Immature natural killer cell (primary cell): ENCODE results near the gene ZNF74. TPM values are rescaled to one million over a fixed set of nuclear protein-coding genes. Genes with fewer than 3 reads are reported as not detected.
A peak's percentile ranks its signal among the peaks of the same experiment; 100 is the strongest.

Source experiments
- DNase-seq, 3 donors: peaks; one replicate each; pipeline ENCODE4 v3.0.0; 2022; ENCODE audit warnings: mixed read lengths in 1 of 3
- H3K27ac Mint-ChIP-seq, 6 donors: one replicate each; pipeline ENCODE4 v1.8.0; 2020; ENCODE audit warnings: mixed read lengths in 6 of 6, mild to moderate bottlenecking in 5 of 6, inconsistent platforms in 4 of 6, moderate library complexity in 3 of 6
- H3K27me3 Mint-ChIP-seq, 3 donors: one replicate each; pipeline ENCODE4 v1.8.0; 2020 to 2021; ENCODE audit warnings: low read depth in 3 of 3, mild to moderate bottlenecking in 3 of 3, mixed read lengths in 3 of 3, moderate library complexity in 3 of 3, inconsistent platforms in 1 of 3
- H3K36me3 Mint-ChIP-seq, 3 donors: one replicate each; pipeline ENCODE4 v1.8.0; 2020; ENCODE audit warnings: mixed read lengths in 3 of 3, inconsistent platforms in 2 of 3, mild to moderate bottlenecking in 2 of 3
- H3K4me1 Mint-ChIP-seq, 2 donors: one replicate each; pipeline ENCODE4 v1.8.0; 2020; ENCODE audit warnings: inconsistent platforms in 2 of 2, mild to moderate bottlenecking in 2 of 2, mixed read lengths in 2 of 2, moderate library complexity in 1 of 2
- H3K4me3 Mint-ChIP-seq, 5 donors: one replicate each; pipeline ENCODE4 v1.8.0; 2020; ENCODE audit warnings: mild to moderate bottlenecking in 5 of 5, mixed read lengths in 5 of 5, inconsistent platforms in 3 of 5, moderate library complexity in 3 of 5
- H3K9me3 Mint-ChIP-seq, 6 donors: one replicate each; pipeline ENCODE4 v1.8.0; 2020; ENCODE audit warnings: mild to moderate bottlenecking in 6 of 6, mixed read lengths in 6 of 6, inconsistent platforms in 4 of 6, moderate library complexity in 3 of 6
- polyA plus RNA-seq, 3 donors: library from polyadenylated mRNA; unstranded; fragments of 300-500 nt; fragmentation: Illumina TruSeq; gene quantifications; one replicate each; pipeline ENCODE4 v1.2.3, GENCODE V29; 2021

The ZNF74 gene
- polyA plus RNA-seq, 3 donors from 2014 or later = 2.0 to 16.8 (median 6.7) TPM

DNA sequence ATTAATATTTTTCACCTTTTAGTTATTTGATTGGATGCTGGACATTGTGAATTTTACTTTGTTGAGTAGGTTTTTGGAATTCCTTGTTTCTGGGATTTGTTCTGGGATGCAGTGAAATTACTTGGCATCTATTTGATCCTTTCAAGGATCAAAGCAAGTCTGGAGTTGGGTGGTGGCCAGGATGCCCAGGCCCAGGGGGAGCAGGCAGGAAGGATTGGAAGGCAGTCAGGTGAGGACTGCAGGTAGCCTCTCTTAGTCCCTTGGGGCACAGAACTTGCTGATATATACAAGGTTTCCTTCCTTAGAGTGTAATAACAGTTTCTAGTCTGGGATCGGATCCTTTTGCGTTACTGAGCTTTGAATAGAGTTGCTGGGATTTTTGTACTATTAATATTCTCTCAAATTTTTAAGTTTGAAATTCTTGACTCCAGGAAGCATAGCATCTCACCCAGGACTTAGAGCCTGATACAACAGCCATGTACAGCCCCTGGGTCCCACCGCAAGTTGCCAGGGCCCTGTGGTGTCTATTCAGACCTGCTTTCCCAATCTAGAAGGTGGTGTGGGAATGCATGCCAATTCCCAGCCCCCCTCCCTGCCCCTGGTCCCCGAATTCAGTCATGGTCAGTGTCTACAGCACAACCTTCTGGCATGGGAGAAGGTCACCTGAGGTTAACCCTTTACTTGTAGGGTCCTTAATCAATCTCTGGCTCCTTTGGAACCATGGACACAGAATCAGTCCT is 6.1 kb downstream of the ZNF74 start:
- H3K4me3 Mint-ChIP-seq = no peak overlapping the region
- peaks cover 8 to 20% (median 8%) of the 10 kb centered on the region in 3 donors for H3K36me3 Mint-ChIP-seq
- no peaks in the 10 kb centered on the region for H3K9me3 Mint-ChIP-seq
- DNase-seq = no peak
- H3K27me3 Mint-ChIP-seq = no peaks in the 10 kb centered on the region
- H3K27ac Mint-ChIP-seq = peak overlapping the region in 5 of 6 donors; percentile 3 to 74 (median 59)
- peaks cover 52 to 74% of the 10 kb centered on the region in 2 donors for H3K4me1 Mint-ChIP-seq

DNA sequence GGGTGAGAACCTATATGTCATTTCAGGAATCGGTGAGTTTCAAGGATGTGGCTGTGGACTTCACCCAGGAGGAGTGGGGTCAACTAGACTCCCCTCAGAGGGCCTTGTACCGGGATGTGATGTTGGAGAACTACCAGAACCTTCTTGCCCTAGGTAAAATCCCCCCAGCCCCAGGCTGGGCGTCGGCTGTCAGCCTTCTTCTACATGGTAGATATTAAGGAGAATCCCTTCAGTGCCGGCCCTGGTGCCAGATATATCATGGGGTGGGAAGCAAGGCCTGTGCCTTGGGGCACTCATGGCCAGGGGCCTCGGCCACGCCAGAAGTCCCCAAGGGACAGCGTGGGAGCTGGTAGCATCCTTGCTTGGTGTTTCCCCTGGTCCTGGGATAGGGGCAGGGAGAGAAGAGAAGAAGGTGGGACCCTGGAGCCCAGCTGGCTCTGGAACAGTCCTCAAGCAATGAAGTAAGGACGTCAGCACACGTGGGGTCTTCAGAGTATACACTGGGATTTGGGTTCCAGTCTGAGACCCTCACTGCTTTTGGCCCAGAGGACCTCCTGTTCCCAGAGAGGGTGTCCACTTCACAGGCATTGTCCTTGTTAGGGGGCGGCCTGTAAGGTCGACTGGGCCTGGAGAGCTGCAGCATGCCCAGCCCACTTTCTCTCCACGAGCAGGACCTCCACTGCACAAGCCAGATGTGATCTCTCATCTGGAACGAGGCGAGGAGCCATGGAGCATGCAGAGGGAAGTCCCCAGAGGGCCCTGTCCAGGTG is 6.8 kb downstream of the ZNF74 start:
- Mint-ChIP-seq H3K4me3 (no peak overlapping the region), H3K9me3 (no peaks in the 10 kb centered on the region), H3K27me3 (no peaks in the 10 kb centered on the region), H3K36me3 (peaks cover 8 to 22% (median 8%) of the 10 kb centered on the region in 3 donors), H3K27ac (peak overlapping the region in 2 of 6 donors; percentile 45 to 74), H3K4me1 (peaks cover 47 to 69% of the 10 kb centered on the region in 2 donors)
- no peak for DNase-seq

DNA sequence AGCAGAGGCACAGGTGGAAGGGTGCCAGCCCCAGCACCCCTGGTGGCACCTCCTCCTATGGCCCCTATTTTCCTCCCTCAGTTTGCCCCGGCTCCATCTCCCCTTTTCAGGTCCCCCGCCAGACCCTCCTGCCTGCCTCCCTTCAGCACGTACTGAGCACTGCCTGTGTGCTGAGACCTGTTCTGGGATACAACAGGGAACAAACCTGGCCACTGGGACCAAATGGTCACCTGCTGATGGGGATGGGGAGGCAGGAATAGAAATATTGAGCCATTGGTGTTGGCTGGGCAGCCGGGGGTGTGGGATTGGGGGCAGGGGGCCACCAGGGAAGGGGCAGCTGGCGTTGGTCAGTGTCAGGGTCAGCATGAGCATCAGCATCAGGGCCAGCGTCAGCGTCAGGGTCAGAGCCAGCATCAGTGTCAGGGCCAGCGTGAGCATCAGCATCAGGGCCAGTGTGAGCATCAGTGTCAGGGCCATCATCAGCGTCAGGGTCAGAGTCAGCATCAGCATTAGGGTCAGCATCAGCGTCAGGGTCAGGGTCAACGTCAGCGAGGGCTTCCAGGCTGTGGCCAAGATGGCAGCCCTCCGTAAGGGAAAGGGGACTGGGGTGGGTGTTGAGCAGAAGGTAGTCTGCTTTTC is 7.5 kb downstream of the ZNF74 start:
- H3K9me3 Mint-ChIP-seq = no peaks in the 10 kb centered on the region
- no peak for DNase-seq
- peak overlapping the region in 2 of 5 donors; percentile 22 to 59 for H3K4me3 Mint-ChIP-seq
- H3K36me3 Mint-ChIP-seq = peaks cover 10 to 24% (median 11%) of the 10 kb centered on the region in 3 donors
- H3K27ac Mint-ChIP-seq = peak overlapping the region in 2 of 6 donors; percentile 68 to 82
- no peaks in the 10 kb centered on the region for H3K27me3 Mint-ChIP-seq
- H3K4me1 Mint-ChIP-seq = peaks cover 40 to 62% of the 10 kb centered on the region in 2 donors

DNA sequence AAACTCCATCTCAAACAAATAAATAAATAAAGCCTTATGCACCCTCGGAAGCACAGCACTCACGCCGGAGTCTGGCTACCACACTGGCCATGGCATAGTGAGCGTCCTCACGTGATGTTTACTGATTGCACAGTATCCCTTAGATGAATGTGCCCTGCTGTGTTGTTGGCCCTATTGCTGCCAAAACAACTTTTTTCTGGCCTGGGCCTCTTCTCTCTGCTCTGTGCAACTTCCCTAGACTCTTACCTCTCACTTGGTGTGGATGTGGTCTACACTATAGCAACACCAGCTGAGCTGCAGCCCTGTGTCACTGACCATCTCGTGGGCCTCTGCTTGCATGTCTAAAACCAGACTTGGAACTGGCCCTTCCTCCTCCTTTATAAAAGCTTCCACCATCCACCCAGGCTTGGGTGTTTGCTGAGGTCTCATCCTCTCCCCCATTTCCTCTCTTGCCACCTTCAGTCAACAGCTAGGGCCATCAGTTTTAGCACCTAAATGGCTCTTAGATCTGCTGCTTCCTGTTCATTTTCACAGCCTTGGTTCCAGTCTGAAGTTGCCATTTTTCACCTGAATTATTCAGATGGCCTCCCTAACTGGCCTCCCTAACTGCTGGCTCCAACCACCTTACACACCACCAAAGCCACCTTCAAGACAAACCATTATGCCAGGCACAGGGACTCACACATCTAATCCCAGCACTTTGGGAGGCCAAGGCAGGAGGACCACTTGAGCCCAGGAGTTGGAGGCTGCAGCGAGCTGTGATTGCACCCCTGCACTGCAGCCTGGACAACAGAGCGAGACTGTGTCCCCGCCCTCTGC is 9.2 kb downstream of the ZNF74 start:
- H3K27ac Mint-ChIP-seq = peak overlapping the region; percentile 65 to 94 (median 91)
- no peaks in the 10 kb centered on the region for H3K9me3 Mint-ChIP-seq
- peak; percentile 35 to 43 (median 41) for DNase-seq
- peaks cover 37 to 50% of the 10 kb centered on the region in 2 donors for H3K4me1 Mint-ChIP-seq
- H3K4me3 Mint-ChIP-seq = peak overlapping the region; percentile 62 to 76 (median 67)
- peaks cover 13 to 30% (median 16%) of the 10 kb centered on the region in 3 donors for H3K36me3 Mint-ChIP-seq
- H3K27me3 Mint-ChIP-seq = no peaks in the 10 kb centered on the region

GRCh38 chr22:20403779-20404140 is 9.8 kb downstream of the ZNF74 start:
- H3K36me3 Mint-ChIP-seq = peaks cover 13 to 30% (median 16%) of the 10 kb centered on the region in 3 donors

DNA sequence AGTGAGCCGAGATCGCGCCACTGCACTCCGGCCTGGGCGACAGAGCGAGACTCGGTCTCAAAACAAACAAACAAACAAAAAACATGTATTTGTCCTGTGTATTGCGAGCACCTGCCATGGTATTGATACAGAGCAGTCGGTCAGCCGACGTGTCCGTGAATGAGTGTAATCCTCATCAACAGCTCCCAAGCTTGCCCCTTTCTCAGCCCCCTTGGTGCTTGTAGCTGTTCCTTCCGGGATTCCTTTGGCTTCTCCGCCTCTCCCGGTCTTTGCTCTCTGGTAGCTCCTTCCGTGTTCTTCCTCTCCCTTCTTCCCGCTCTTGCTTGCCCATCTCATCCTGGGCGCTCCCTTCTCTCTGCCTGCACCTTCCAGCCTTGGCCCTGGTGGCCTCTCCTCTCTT is 10.9 kb downstream of the ZNF74 start:
- H3K4me1 Mint-ChIP-seq = peaks cover 33 to 36% of the 10 kb centered on the region in 2 donors
- H3K4me3 Mint-ChIP-seq = no peak overlapping the region
- no peaks in the 10 kb centered on the region for H3K9me3 Mint-ChIP-seq
- H3K27me3 Mint-ChIP-seq = no peaks in the 10 kb centered on the region
- H3K27ac Mint-ChIP-seq = peak overlapping the region in 3 of 6 donors; percentile 10 to 46 (median 20)
- DNase-seq = no peak
- peaks cover 13 to 27% (median 16%) of the 10 kb centered on the region in 3 donors for H3K36me3 Mint-ChIP-seq

More at GRCh38 chr22:20403779-20404140, 9.8 kb downstream of the ZNF74 start:
- Mint-ChIP-seq H3K27ac (peak overlapping the region; percentile 65 to 94 (median 91)), H3K4me3 (peak overlapping the region; percentile 60 to 76 (median 69)), H3K9me3 (no peaks in the 10 kb centered on the region), H3K27me3 (no peaks in the 10 kb centered on the region), H3K4me1 (peaks cover 37 to 47% of the 10 kb centered on the region in 2 donors)
- DNase-seq = no peak

DNA sequence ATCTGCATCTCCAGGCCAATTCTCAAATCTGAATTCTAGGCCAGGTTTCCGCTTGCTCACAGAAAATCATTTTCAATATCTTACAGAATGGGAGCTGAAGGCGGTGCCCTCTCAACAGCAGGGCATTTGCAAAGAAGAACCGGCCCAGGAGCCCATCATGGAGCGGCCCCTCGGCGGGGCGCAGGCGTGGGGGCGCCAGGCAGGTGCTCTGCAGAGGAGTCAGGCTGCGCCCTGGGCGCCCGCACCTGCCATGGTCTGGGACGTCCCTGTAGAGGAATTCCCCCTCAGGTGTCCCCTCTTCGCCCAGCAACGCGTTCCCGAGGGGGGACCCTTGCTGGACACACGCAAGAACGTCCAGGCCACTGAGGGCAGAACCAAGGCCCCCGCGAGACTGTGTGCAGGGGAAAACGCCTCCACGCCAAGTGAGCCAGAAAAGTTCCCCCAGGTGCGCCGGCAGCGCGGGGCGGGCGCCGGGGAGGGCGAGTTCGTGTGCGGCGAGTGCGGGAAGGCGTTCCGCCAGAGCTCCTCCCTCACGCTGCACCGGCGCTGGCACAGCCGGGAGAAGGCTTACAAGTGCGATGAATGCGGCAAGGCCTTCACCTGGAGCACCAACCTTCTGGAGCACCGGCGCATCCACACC is 11.5 kb downstream of the ZNF74 start:
- Mint-ChIP-seq H3K4me3 (no peak overlapping the region), H3K27ac (peak overlapping the region in 1 of 6 donors; percentile 46), H3K36me3 (peaks cover 13 to 25% (median 16%) of the 10 kb centered on the region in 3 donors), H3K9me3 (no peaks in the 10 kb centered on the region), H3K4me1 (peaks cover 32 to 33% of the 10 kb centered on the region in 2 donors), H3K27me3 (peaks cover 0 to under 1% (median 0%) of the 10 kb centered on the region in 3 donors)
- no peak for DNase-seq

- Mint-ChIP-seq H3K9me3 (no peaks in the 10 kb centered on the region), H3K27ac (peak overlapping the region in 1 of 6 donors; percentile 10), H3K27me3 (peaks cover 0 to 2% (median 0%) of the 10 kb centered on the region in 3 donors), H3K36me3 (peaks cover 13 to 25% (median 16%) of the 10 kb centered on the region in 3 donors), H3K4me3 (no peak overlapping the region), H3K4me1 (peaks cover 32 to 33% of the 10 kb centered on the region in 2 donors)
- DNase-seq = no peak
Observed at GRCh38 chr22:20405931-20406685, 12.2 kb downstream of the ZNF74 start.

GRCh38 chr22:20406686-20407408 is 12.9 kb downstream of the ZNF74 start:
- H3K36me3 Mint-ChIP-seq = peaks cover 13 to 25% (median 16%) of the 10 kb centered on the region in 3 donors
- no peak overlapping the region for H3K4me3 Mint-ChIP-seq
- no peaks in the 10 kb centered on the region for H3K9me3 Mint-ChIP-seq
- DNase-seq = no peak
- peak overlapping the region in 3 of 6 donors; percentile 26 to 60 (median 58) for H3K27ac Mint-ChIP-seq
- peaks cover 0 to 2% (median 0%) of the 10 kb centered on the region in 3 donors for H3K27me3 Mint-ChIP-seq
- peaks cover 29 to 30% of the 10 kb centered on the region in 2 donors for H3K4me1 Mint-ChIP-seq

DNA sequence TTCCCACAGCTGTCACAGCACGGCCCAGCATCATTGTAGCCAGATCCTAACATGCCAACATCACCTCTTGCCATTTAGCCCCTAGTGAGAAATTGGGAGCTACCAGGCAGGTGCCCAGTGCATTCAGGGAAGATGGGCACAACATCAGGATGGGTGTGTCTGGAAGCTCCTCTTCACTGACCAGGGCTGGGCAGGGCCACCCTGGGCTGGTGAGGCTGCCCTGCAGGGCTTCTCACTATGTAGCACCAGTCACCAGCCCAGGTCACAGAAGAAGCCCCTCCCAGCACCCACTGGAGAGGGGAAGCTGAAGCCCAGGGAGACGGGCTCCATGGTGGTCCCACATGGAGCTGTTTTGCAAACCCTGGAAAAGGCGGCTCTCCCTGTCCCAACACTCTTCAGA is 13.9 kb downstream of the ZNF74 start:
- peaks cover 0 to 2% (median 0%) of the 10 kb centered on the region in 3 donors for H3K27me3 Mint-ChIP-seq
- H3K4me3 Mint-ChIP-seq = no peak overlapping the region
- H3K27ac Mint-ChIP-seq = no peak overlapping the region
- H3K4me1 Mint-ChIP-seq = peaks cover 20 to 22% of the 10 kb centered on the region in 2 donors
- peaks cover 12 to 24% (median 16%) of the 10 kb centered on the region in 3 donors for H3K36me3 Mint-ChIP-seq
- H3K9me3 Mint-ChIP-seq = no peaks in the 10 kb centered on the region
- DNase-seq = no peak

GRCh38 chr22:20408891-20409290 is 14.9 kb downstream of the ZNF74 start:
- Mint-ChIP-seq H3K27me3 (peaks cover 0 to 2% (median 2%) of the 10 kb centered on the region in 3 donors), H3K36me3 (peaks cover 5 to 16% (median 9%) of the 10 kb centered on the region in 3 donors), H3K9me3 (no peaks in the 10 kb centered on the region), H3K4me1 (peaks cover 10 to 12% of the 10 kb centered on the region in 2 donors), H3K4me3 (no peak overlapping the region), H3K27ac (peak overlapping the region in 3 of 6 donors; percentile 16 to 24 (median 21))
- DNase-seq = no peak
